ENCODE data around the gene PADI2.

- TF ChIP-seq YY1 (IDR thresholded peaks at IDR 0.05; ENCODE audit: low read depth, low read length) (no peak), EZH2 (IDR thresholded peaks at IDR 0.05; ENCODE audit: low read depth, low read length, severe bottlenecking) (no peak), RXRA (IDR thresholded peaks at IDR 0.05; ENCODE audit: insufficient read depth, low read depth, low read length) (no peak), SUZ12 (IDR thresholded peaks at IDR 0.05; ENCODE audit: low read length) (no peak), CHD2 (IDR thresholded peaks at IDR 0.05; ENCODE audit: low read length) (no peak), EP300 (IDR thresholded peaks at IDR 0.05; ENCODE audit: borderline replicate concordance in 1 of 2, low read depth in 2 of 2, low read length in 2 of 2) (no peak), POLR2A (IDR thresholded peaks at IDR 0.05; ENCODE audit: control extremely low read depth in 1 of 2, low read depth in 2 of 2, low read length in 2 of 2) (no peak), GABPA (IDR thresholded peaks at IDR 0.05; ENCODE audit: borderline replicate concordance, insufficient read depth, low read length) (no peak)
- TF ChIP-seq, protein P1, sequence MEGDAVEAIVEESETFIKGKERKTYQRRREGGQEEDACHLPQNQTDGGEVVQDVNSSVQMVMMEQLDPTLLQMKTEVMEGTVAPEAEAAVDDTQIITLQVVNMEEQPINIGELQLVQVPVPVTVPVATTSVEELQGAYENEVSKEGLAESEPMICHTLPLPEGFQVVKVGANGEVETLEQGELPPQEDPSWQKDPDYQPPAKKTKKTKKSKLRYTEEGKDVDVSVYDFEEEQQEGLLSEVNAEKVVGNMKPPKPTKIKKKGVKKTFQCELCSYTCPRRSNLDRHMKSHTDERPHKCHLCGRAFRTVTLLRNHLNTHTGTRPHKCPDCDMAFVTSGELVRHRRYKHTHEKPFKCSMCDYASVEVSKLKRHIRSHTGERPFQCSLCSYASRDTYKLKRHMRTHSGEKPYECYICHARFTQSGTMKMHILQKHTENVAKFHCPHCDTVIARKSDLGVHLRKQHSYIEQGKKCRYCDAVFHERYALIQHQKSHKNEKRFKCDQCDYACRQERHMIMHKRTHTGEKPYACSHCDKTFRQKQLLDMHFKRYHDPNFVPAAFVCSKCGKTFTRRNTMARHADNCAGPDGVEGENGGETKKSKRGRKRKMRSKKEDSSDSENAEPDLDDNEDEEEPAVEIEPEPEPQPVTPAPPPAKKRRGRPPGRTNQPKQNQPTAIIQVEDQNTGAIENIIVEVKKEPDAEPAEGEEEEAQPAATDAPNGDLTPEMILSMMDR (IDR thresholded peaks at IDR 0.05; ENCODE audit: control extremely low read depth in 1 of 3, insufficient read depth in 1 of 3, low read depth in 1 of 3, low read length in 3 of 3): no peak
- TF ChIP-seq, protein P2, sequence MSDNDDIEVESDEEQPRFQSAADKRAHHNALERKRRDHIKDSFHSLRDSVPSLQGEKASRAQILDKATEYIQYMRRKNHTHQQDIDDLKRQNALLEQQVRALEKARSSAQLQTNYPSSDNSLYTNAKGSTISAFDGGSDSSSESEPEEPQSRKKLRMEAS (IDR thresholded peaks at IDR 0.05): no peak
These were observed 47.5 kb downstream of the PADI2 start for GRCh38 chr1:17071794-17072193.
